GM12873 (cell line): ENCODE data around the gene SLC12A9.

Source experiments
- TF ChIP-seq, protein P1 (sequence below): IDR thresholded peaks from 2 replicates; pipeline ENCODE4 v1.5.1; 2012; ENCODE audit warnings: low read depth, mild to moderate bottlenecking, moderate library complexity, low read length, control low read depth; ENCODE audit not compliant: insufficient read depth; ENCODE audit errors: missing control alignments

Gene SLC12A9

DNA sequence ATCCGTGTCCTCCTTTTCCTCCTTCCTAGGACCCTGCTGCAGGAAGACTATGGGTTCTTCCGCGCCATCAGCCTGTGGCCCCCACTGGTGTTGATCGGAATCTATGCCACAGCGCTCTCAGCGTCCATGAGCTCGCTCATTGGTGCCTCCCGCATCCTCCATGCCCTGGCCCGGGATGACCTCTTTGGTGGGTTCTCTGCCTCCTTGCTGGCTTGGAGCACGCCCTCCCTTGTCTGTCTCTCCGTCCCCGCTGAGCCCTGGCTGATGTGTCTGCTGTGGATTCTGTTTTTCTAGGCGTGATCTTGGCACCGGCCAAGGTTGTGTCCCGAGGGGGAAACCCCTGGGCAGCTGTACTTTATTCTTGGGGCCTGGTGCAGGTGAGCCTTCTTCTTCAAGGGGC, 7.3 kb downstream of the SLC12A9 start:
- TF ChIP-seq, protein P1, sequence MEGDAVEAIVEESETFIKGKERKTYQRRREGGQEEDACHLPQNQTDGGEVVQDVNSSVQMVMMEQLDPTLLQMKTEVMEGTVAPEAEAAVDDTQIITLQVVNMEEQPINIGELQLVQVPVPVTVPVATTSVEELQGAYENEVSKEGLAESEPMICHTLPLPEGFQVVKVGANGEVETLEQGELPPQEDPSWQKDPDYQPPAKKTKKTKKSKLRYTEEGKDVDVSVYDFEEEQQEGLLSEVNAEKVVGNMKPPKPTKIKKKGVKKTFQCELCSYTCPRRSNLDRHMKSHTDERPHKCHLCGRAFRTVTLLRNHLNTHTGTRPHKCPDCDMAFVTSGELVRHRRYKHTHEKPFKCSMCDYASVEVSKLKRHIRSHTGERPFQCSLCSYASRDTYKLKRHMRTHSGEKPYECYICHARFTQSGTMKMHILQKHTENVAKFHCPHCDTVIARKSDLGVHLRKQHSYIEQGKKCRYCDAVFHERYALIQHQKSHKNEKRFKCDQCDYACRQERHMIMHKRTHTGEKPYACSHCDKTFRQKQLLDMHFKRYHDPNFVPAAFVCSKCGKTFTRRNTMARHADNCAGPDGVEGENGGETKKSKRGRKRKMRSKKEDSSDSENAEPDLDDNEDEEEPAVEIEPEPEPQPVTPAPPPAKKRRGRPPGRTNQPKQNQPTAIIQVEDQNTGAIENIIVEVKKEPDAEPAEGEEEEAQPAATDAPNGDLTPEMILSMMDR = no peak

DNA sequence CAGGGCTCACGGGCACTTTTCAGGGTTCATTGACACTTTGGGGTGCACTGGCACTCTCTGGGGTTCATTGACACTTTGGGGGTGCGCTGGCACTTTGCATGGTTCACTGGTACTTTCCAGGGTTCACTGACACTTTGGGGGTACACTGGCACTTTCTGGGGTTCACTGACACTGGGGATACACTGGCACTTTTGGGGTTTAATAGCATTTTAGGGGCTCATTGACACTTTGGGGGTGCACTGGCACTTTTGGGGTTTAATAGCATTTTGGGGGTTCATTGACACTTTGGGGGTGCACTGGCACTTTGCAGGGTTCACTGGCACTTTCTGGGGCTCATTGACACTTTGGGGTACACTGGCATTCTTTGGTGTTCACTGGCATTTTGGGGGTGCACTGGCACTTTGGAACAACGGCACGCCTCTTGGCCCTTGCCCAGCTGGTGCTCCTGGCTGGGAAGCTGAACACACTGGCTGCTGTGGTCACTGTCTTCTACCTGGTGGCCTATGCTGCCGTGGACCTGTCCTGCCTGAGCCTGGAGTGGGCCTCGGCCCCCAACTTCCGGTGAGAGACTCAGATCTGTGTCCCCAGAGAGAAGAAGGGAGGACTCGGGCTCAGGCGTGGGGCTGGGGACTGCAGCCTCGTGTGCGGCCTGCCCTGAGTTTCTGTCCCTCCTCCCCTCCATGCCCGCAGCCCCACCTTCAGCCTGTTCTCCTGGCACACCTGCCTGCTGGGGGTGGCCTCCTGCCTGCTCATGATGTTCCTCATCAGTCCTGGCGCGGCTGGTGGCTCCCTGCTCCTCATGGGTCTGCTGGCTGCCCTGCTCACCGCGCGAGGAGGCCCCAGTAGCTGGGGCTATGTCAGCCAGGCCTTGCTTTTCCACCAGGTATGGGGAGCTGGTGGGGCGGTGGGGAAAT, 8.4 kb downstream of the SLC12A9 start:
- TF ChIP-seq, protein P1 = no peak

GRCh38 chr7:100861616-100861985, 9.1 kb downstream of the SLC12A9 start:
- TF ChIP-seq, protein P1 = no peak

DNA sequence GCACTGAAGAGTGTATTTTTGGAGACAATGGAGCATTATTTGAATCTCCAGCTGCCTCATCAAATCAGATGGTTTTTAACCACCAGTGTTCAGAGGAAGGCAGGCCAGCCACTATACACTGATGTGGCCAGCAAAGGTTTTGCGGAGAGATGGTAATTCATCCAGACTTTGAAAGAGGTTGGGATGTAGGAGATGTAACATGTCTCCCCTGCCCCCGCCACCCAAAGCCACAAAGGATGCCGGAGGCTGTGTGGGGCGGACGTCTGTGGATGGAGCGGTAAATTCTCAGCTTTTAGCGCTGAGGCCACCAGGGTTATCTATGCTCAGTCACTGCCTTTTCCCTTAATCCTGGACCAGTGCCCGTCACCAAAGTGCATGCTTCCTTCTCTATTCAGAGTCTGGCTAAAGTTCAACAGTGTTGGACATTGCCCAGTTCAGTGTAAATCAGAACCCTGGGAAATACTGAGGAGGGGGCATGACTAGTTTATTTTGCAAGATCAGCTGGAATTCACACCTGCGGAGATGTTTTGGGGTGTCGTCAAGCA, 11.0 kb downstream of the SLC12A9 start:
- TF ChIP-seq, protein P1 = no peak

DNA sequence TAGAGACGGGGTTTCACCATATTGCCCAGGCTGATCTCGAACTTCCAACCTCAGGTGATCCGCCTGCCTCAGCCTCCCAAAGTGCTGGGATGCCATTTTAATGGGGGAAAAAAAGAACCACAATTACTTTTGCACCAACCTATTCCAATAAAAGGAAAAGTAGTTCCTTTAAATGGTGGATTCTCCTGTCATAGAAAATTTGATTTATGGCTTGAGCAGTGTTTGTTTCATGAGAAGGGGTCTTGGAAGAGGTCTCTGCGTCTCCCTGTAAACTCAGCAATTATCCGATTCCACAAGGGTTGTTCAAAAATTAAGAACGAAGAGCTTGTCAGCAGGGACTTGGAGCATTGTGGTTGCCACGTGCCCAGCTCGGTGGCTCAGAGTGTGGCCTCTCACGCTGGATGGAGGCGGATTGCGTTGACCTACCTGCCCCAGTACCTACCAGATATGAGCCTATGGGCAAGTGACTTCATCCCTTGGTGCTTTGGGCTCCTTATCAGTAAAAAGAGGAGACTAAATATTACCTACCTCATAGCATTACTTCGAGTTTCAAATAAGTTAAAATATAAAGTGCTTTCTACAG, 11.8 kb downstream of the SLC12A9 start:
- TF ChIP-seq, protein P1 = no peak

- TF ChIP-seq, protein P1 = peak; percentile 19
These were observed 12.9 kb downstream of the SLC12A9 start for GRCh38 chr7:100865372-100865911.

- TF ChIP-seq, protein P1 = no peak
These were observed 13.6 kb downstream of the SLC12A9 start for GRCh38 chr7:100865938-100866728.
